Smooth muscle cell (in vitro differentiated cells): Measurements from ENCODE around the gene TMEM37. TPM values are rescaled to one million over a fixed set of nuclear protein-coding genes. Genes with fewer than 3 reads are reported as not detected.

Experiments used
- DNase-seq: peaks from one replicate; lab custom pipeline; 2025; ENCODE audit not compliant: unreplicated experiment; lab: John Stamatoyannopoulos, UW
- H2AFZ ChIP-seq: fragments of 200-600 bp; sonication (generic); 2 replicates; pipeline ENCODE4 v1.6.0; 2016; ENCODE audit warnings: antibody characterized with exemption, low read depth, mild to moderate bottlenecking
- H3F3A ChIP-seq: fragments of 200-600 bp; sonication (generic); 2 replicates; pipeline ENCODE4 v1.6.0; 2017; ENCODE audit warnings: antibody characterized with exemption, low read depth
- H3K27ac ChIP-seq: fragments of 200-600 bp; sonication (generic); 2 replicates; pipeline ENCODE4 v1.5.1; 2016; ENCODE audit warnings: low read depth, mild to moderate bottlenecking
- H3K27me3 ChIP-seq: fragments of 200-600 bp; sonication (generic); 2 replicates; pipeline ENCODE4 v1.6.1; 2016; ENCODE audit warnings: low read depth, mild to moderate bottlenecking
- H3K36me3 ChIP-seq: fragments of 200-600 bp; sonication (generic); 2 replicates; pipeline ENCODE4 v1.5.1; 2016; ENCODE audit warnings: low read depth
- H3K4me1 ChIP-seq: fragments of 200-600 bp; sonication (generic); 2 replicates; pipeline ENCODE4 v1.5.1; 2016; ENCODE audit warnings: low read depth
- H3K4me2 ChIP-seq: fragments of 200-600 bp; sonication (generic); 2 replicates; pipeline ENCODE4 v1.6.0; 2016; ENCODE audit warnings: mild to moderate bottlenecking
- H3K4me3 ChIP-seq: fragments of 200-600 bp; sonication (generic); 2 replicates; pipeline ENCODE4 v1.5.1; 2016; ENCODE audit warnings: mild to moderate bottlenecking
- H3K79me2 ChIP-seq: fragments of 200-600 bp; sonication (generic); 2 replicates; pipeline ENCODE4 v1.6.0; 2016; ENCODE audit warnings: low read depth, mild to moderate bottlenecking
- H3K9ac ChIP-seq: fragments of 200-600 bp; sonication (generic); 2 replicates; pipeline ENCODE4 v1.6.0; 2016; ENCODE audit warnings: low read depth
- H3K9me3 ChIP-seq: fragments of 200-600 bp; sonication (generic); replicated peaks from 2 replicates; pipeline ENCODE4 v1.5.1; 2016; ENCODE audit warnings: low read depth
- H4K20me1 ChIP-seq: fragments of 200-600 bp; sonication (generic); 2 replicates; pipeline ENCODE4 v1.6.0; 2016; ENCODE audit warnings: low read depth
- CTCF ChIP-seq: fragments of 200-600 bp; sonication (generic); IDR thresholded peaks from 2 replicates; pipeline ENCODE4 v1.5.1; 2017; ENCODE audit warnings: borderline replicate concordance, mild to moderate bottlenecking, antibody characterized with exemption; ENCODE audit not compliant: insufficient read depth, poor library complexity, severe bottlenecking
- WGBS: methylation state at CpG from one replicate; pipeline ENCODE4 v1.1.7; 2016; ENCODE audit warnings: low lambda C conversion rate; 5-methylcytosine and 5-hydroxymethylcytosine counted together
- polyA plus RNA-seq: library from polyadenylated mRNA; unstranded; fragments of >200 nt; fragmentation: Nextera tagmentation; extraction: Ambion mirVana; gene quantifications from 2 replicates; pipeline ENCODE4 v1.2.1, GENCODE V29; 2016
- total RNA-seq: library from RNA; depleted of rRNA; stranded (reverse); fragments of >200 nt; gene quantifications from 2 replicates; pipeline ENCODE4 v1.2.3, GENCODE V29; 2014

Gene TMEM37
- total and polyA plus RNA-seq, 2 experiments from 2014 or later = 0.90 to 2.4 TPM

- Histone ChIP-seq H3K4me2 (no peak overlapping the region), H3K27me3 (no peaks in the 10 kb centered on the region), H3K4me1 (no peaks in the 10 kb centered on the region), H2AFZ (no peak overlapping the region), H3K4me3 (no peak overlapping the region), H3K79me2 (no peaks in the 10 kb centered on the region), H4K20me1 (no peaks in the 10 kb centered on the region), H3K9ac (no peak overlapping the region), H3K27ac (no peak overlapping the region), H3K36me3 (no peaks in the 10 kb centered on the region), H3K9me3 (no peaks in the 10 kb centered on the region), H3F3A (no peaks in the 10 kb centered on the region)
- 79% methylated on average over 5 of the region's 5 CpGs for WGBS
- DNase-seq = no peak
- no peak for TF ChIP-seq CTCF
These were observed 51.7 kb downstream of the TMEM37 start for GRCh38 chr2:119483395-119483753.

- Histone ChIP-seq H3K27ac (no peak overlapping the region), H4K20me1 (no peaks in the 10 kb centered on the region), H3F3A (no peaks in the 10 kb centered on the region), H3K4me2 (no peak overlapping the region), H3K9ac (no peak overlapping the region), H3K79me2 (no peaks in the 10 kb centered on the region), H3K4me1 (no peaks in the 10 kb centered on the region), H3K36me3 (no peaks in the 10 kb centered on the region), H3K4me3 (no peak overlapping the region), H2AFZ (no peak overlapping the region), H3K27me3 (no peaks in the 10 kb centered on the region), H3K9me3 (no peaks in the 10 kb centered on the region)
- TF ChIP-seq CTCF = no peak
- 90% methylated on average over 11 of the region's 11 CpGs for WGBS
- DNase-seq = no peak
These were observed 52.5 kb downstream of the TMEM37 start for GRCh38 chr2:119483896-119484718.

- no peaks in the 10 kb centered on the region for H3K27me3 ChIP-seq
- H3K27ac ChIP-seq = no peak overlapping the region
- no peaks in the 10 kb centered on the region for H3K9me3 ChIP-seq
- H3K79me2 ChIP-seq = no peaks in the 10 kb centered on the region
- no peaks in the 10 kb centered on the region for H3K36me3 ChIP-seq
- no peaks in the 10 kb centered on the region for H3K4me1 ChIP-seq
- no peak overlapping the region for H3K4me3 ChIP-seq
- H4K20me1 ChIP-seq = no peaks in the 10 kb centered on the region
- no peaks in the 10 kb centered on the region for H3F3A ChIP-seq
- TF ChIP-seq CTCF = no peak
- no peak overlapping the region for H2AFZ ChIP-seq
- H3K9ac ChIP-seq = no peak overlapping the region
- no peak for DNase-seq
- no peak overlapping the region for H3K4me2 ChIP-seq
- 80% methylated on average over 6 of the region's 6 CpGs for WGBS
These were observed 53.2 kb downstream of the TMEM37 start for GRCh38 chr2:119484834-119485233.
